MM.1S (cell line): ENCODE results near the gene TMEM204.

Source experiments
- EZH2phosphoT487 ChIP-seq: fragments of 300-600 bp; sonication (generic); IDR thresholded peaks from 2 replicates; pipeline ENCODE4 v1.6.1; 2018; ENCODE audit warnings: antibody characterized with exemption, low read length
- TF ChIP-seq, protein P1 (sequence below): fragments of 300-600 bp; sonication (generic); IDR thresholded peaks from 2 replicates; pipeline ENCODE4 v1.5.1; 2016; ENCODE audit warnings: antibody characterized with exemption, low read length, mixed read lengths

DNA sequence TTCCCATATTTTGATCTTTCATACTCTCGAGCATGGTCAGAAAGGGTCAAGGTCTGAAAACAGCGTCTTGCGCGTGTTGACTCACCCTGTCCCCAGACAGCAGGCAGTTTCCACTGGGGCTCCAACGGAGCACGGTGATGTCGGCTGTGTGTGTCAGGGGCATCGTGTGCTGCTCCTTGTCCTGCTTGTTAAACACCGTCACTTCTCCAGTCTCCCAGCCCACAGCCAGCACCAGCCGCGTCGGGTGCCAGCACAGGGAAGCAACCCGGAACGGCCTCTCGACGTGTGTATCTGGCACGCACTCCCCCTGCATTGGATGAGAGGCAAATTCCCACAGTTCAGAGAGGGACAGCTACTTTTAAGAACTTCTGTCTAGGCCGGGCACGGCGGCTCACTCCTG is 68.8 kb downstream of the TMEM204 start:
- TF ChIP-seq, protein P1, sequence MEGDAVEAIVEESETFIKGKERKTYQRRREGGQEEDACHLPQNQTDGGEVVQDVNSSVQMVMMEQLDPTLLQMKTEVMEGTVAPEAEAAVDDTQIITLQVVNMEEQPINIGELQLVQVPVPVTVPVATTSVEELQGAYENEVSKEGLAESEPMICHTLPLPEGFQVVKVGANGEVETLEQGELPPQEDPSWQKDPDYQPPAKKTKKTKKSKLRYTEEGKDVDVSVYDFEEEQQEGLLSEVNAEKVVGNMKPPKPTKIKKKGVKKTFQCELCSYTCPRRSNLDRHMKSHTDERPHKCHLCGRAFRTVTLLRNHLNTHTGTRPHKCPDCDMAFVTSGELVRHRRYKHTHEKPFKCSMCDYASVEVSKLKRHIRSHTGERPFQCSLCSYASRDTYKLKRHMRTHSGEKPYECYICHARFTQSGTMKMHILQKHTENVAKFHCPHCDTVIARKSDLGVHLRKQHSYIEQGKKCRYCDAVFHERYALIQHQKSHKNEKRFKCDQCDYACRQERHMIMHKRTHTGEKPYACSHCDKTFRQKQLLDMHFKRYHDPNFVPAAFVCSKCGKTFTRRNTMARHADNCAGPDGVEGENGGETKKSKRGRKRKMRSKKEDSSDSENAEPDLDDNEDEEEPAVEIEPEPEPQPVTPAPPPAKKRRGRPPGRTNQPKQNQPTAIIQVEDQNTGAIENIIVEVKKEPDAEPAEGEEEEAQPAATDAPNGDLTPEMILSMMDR = no peak
- TF ChIP-seq EZH2phosphoT487 = no peak
